Gastroesophageal sphincter (tissue), 4 donors: ENCODE results near the gene GRAMD1A. TPM values are rescaled to one million over a fixed set of nuclear protein-coding genes. Genes with fewer than 3 reads are reported as not detected.

Experiments used
- ATAC-seq: fragments of 150-250 bp; one replicate; pipeline ENCODE4 v1.9.1; 2016; ENCODE audit warnings: mild to moderate bottlenecking, moderate library complexity
- H3K27ac ChIP-seq, 4 donors: fragments of 200-600 bp; sonication (generic) in 3 of 4; 1 replicate in 3 of 4; 2 replicates in 1 of 4; pipeline ENCODE4 v1.5.1; 2016 to 2019
- H3K27me3 ChIP-seq: fragments of 200-600 bp; sonication (generic); one replicate; pipeline ENCODE4 v1.5.1; 2019
- H3K36me3 ChIP-seq, 2 donors: fragments of 200-600 bp; sonication (generic); one replicate each; pipeline ENCODE4 v1.5.1; 2019; ENCODE audit warnings: control low read depth in 1 of 2
- H3K4me1 ChIP-seq, 3 donors: fragments of 200-600 bp; sonication (generic); 1 replicate in 2 of 3; 2 replicates in 1 of 3; pipeline ENCODE4 v1.5.1; 2016 to 2019; ENCODE audit warnings: control low read depth in 2 of 3
- H3K4me3 ChIP-seq, 2 donors: fragments of 200-600 bp; sonication (generic); one replicate each; pipeline ENCODE4 v1.5.1; 2019; ENCODE audit warnings: mild to moderate bottlenecking in 1 of 2, moderate library complexity in 1 of 2
- H3K9me3 ChIP-seq, 3 donors: fragments of 200-600 bp; sonication (generic); one replicate each; pipeline ENCODE4 v1.5.1; 2017 to 2019; ENCODE audit warnings: control low read depth in 2 of 3
- EP300 ChIP-seq: sonication (generic); formaldehyde crosslinking; IDR thresholded peaks from one replicate; pipeline ENCODE4 v1.6.1; 2017; ENCODE audit warnings: antibody characterized with exemption, mild to moderate bottlenecking
- POLR2A ChIP-seq, 2 donors: fragments of 450-650 bp; IDR thresholded peaks; one replicate each; pipeline ENCODE4 v1.6.1; 2017; ENCODE audit warnings: antibody characterized with exemption in 2 of 2, mild to moderate bottlenecking in 2 of 2, moderate library complexity in 1 of 2
- POLR2AphosphoS5 ChIP-seq: sonication (generic); formaldehyde crosslinking; IDR thresholded peaks from one replicate; pipeline ENCODE4 v1.6.1; 2017; ENCODE audit warnings: antibody characterized with exemption
- WGBS, 2 donors: methylation state at CpG; one replicate each; pipeline ENCODE4 v1.1.5; 2018; ENCODE audit warnings: low coverage in 1 of 2; 5-methylcytosine and 5-hydroxymethylcytosine counted together
- total RNA-seq, 4 donors: library from RNA; depleted of rRNA; stranded (reverse); fragments of >200 nt; gene quantifications; one replicate each; pipeline ENCODE4 v1.1.0, GENCODE V29; 2016
- TF ChIP-seq, protein P1 (sequence below), 4 experiments: fragments of 200-600 bp in 2 of 4; fragments of 450-650 bp in 2 of 4; sonication (generic) in 1 of 4; IDR thresholded peaks; one replicate each; pipeline ENCODE4 v1.5.1; 2017 to 2019; ENCODE audit warnings: antibody characterized with exemption in 4 of 4, mild to moderate bottlenecking in 2 of 4, moderate library complexity in 2 of 4

GRAMD1A gene
- total RNA-seq, 4 donors from 2014 or later = 22.0 to 40.0 (median 35.9) TPM

- 80 to 90% methylated on average over 1 to 5 of the region's 7 CpGs for WGBS, 2 donors
- peaks cover 4% of the 10 kb centered on the region for H3K27me3 ChIP-seq
These were observed 27.9 kb upstream of the GRAMD1A start for GRCh38 chr19:34972163-34972705.

GRCh38 chr19:34974646-34975045 is 25.5 kb upstream of the GRAMD1A start:
- H3K36me3 ChIP-seq = no peaks in the 10 kb centered on the region
- H3K4me1 ChIP-seq = peaks cover 0 to 7% (median 4%) of the 10 kb centered on the region in 3 donors
- H3K27ac ChIP-seq = no peak overlapping the region
- peaks cover 4% of the 10 kb centered on the region for H3K27me3 ChIP-seq
- no peak for ATAC-seq
- TF ChIP-seq POLR2AphosphoS5 (no peak), POLR2A (IDR thresholded peaks at IDR 0.05) (no peak), EP300 (no peak)
- TF ChIP-seq, protein P1, sequence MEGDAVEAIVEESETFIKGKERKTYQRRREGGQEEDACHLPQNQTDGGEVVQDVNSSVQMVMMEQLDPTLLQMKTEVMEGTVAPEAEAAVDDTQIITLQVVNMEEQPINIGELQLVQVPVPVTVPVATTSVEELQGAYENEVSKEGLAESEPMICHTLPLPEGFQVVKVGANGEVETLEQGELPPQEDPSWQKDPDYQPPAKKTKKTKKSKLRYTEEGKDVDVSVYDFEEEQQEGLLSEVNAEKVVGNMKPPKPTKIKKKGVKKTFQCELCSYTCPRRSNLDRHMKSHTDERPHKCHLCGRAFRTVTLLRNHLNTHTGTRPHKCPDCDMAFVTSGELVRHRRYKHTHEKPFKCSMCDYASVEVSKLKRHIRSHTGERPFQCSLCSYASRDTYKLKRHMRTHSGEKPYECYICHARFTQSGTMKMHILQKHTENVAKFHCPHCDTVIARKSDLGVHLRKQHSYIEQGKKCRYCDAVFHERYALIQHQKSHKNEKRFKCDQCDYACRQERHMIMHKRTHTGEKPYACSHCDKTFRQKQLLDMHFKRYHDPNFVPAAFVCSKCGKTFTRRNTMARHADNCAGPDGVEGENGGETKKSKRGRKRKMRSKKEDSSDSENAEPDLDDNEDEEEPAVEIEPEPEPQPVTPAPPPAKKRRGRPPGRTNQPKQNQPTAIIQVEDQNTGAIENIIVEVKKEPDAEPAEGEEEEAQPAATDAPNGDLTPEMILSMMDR (IDR thresholded peaks at IDR 0.05) = no peak
- WGBS, 2 donors = 56 to 69% methylated on average over 5 of the region's 5 CpGs
- peaks cover 0 to 8% (median 0%) of the 10 kb centered on the region in 3 donors for H3K9me3 ChIP-seq
- H3K4me3 ChIP-seq = no peak overlapping the region

More at GRCh38 chr19:34972163-34972705, 27.9 kb upstream of the GRAMD1A start:
- Histone ChIP-seq H3K4me3 (no peak overlapping the region), H3K4me1 (peaks cover 0 to 7% (median 4%) of the 10 kb centered on the region in 3 donors), H3K36me3 (no peaks in the 10 kb centered on the region), H3K9me3 (peaks cover 0 to 8% (median 0%) of the 10 kb centered on the region in 3 donors), H3K27ac (no peak overlapping the region)
- no peak for TF ChIP-seq POLR2AphosphoS5
- TF ChIP-seq, protein P1 (IDR thresholded peaks at IDR 0.05) = no peak
- no peak for TF ChIP-seq POLR2A (IDR thresholded peaks at IDR 0.05)
- TF ChIP-seq EP300 = no peak
- no peak for ATAC-seq

DNA sequence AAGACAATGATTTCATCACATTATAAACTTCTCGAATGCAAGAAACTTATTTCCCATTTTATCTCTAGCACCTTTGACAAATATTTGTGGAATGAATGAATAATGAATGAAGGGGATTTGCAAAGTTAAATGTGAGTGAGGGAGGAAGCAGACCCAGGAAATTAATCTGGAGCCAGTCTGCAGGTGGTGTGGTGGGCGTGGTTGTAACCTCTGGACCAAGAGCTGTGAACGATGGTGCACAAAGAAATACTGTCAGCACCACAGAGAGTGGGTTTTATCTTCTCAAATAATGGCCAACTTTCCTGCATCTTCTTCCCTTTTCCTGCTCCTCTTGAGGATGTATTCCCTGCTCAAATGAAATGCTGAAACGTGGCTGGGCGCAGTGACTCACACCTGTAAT is 25.1 kb upstream of the GRAMD1A start:
- no peak for ATAC-seq
- no peak overlapping the region for H3K4me3 ChIP-seq
- peaks cover 0 to 8% (median 0%) of the 10 kb centered on the region in 3 donors for H3K9me3 ChIP-seq
- peaks cover 5% of the 10 kb centered on the region for H3K27me3 ChIP-seq
- no peaks in the 10 kb centered on the region for H3K36me3 ChIP-seq
- TF ChIP-seq POLR2AphosphoS5 = no peak
- no peak for TF ChIP-seq POLR2A (IDR thresholded peaks at IDR 0.05)
- no peak for TF ChIP-seq EP300
- TF ChIP-seq, protein P1 (IDR thresholded peaks at IDR 0.05) = no peak
- no peak overlapping the region for H3K27ac ChIP-seq
- WGBS, 2 donors = 33 to 51% methylated on average over 1 to 3 of the region's 5 CpGs
- H3K4me1 ChIP-seq = peaks cover 0 to 7% (median 4%) of the 10 kb centered on the region in 3 donors

GRCh38 chr19:34976611-34977010 is 23.5 kb upstream of the GRAMD1A start:
- 72 to 83% methylated on average over 1 to 2 of the region's 3 CpGs for WGBS, 2 donors
- Histone ChIP-seq H3K27me3 (peaks cover 12% of the 10 kb centered on the region), H3K4me1 (peaks cover 0 to 7% (median 4%) of the 10 kb centered on the region in 3 donors), H3K9me3 (peaks cover 0 to 8% (median 0%) of the 10 kb centered on the region in 3 donors), H3K4me3 (no peak overlapping the region), H3K27ac (no peak overlapping the region), H3K36me3 (no peaks in the 10 kb centered on the region)
- ATAC-seq = no peak
- TF ChIP-seq POLR2AphosphoS5 (no peak), POLR2A (IDR thresholded peaks at IDR 0.05) (no peak), EP300 (no peak)
- TF ChIP-seq, protein P1 (IDR thresholded peaks at IDR 0.05) = no peak
